Measurements from ENCODE around the gene DTX3L. TPM values are rescaled to one million over a fixed set of nuclear protein-coding genes. Genes with fewer than 3 reads are reported as not detected.
"Not testable (repeated sequence)": the region's sequence is repeated elsewhere in the genome, so short reads cannot be mapped to it uniquely, and the experiment has no call there.

DTX3L gene
- total RNA-seq, 1 donor from 2014 or later = 10.2 TPM

GRCh38 chr3:122557356-122557755 lies 6.8 kb upstream of the DTX3L start:
- DNase-seq (no peak), ATAC-seq (ENCODE audit: poor library complexity) (no peak)
- intact Hi-C loops (cut with DNase I) = no loop called here

GRCh38 chr3:122558605-122559004 lies 5.5 kb upstream of the DTX3L start:
- DNase-seq (no peak), ATAC-seq (ENCODE audit: poor library complexity) (no peak)
- intact Hi-C loops (cut with DNase I) = no loop called here

- intact Hi-C loops (cut with DNase I) = loop anchor here (5.0 kb wide), 1 partner anchor 117 kb away; no protein-coding TSS in a partner anchor
- no peak for ATAC-seq (ENCODE audit: poor library complexity)
- no peak for DNase-seq
These were observed 4.2 kb upstream of the DTX3L start for GRCh38 chr3:122559906-122560305.

- DNase-seq (no peak), ATAC-seq (ENCODE audit: poor library complexity) (no peak)
- intact Hi-C loops (cut with DNase I) = loop anchor here (5.0 kb wide), 1 partner anchor 117 kb away; no protein-coding TSS in a partner anchor
These were observed 3.5 kb upstream of the DTX3L start for GRCh38 chr3:122560680-122561079.

- intact Hi-C loops (cut with DNase I) = loop anchor here (5.0 kb wide), 1 partner anchor 114 kb away; no protein-coding TSS in a partner anchor
- ATAC-seq (ENCODE audit: poor library complexity) = no peak
- DNase-seq = no peak
These were observed 1.0 kb upstream of the DTX3L start for GRCh38 chr3:122562923-122563716.

GRCh38 chr3:122563717-122564025 lies 467 bp upstream of the DTX3L start:
- intact Hi-C loops (cut with DNase I) = loop anchor here (5.0 kb wide), 1 partner anchor 114 kb away; no protein-coding TSS in a partner anchor
- ATAC-seq (ENCODE audit: poor library complexity) (peak; percentile 34), DNase-seq (no peak)

- DNase-seq; ATAC-seq (ENCODE audit: poor library complexity); intact Hi-C loops (cut with DNase I): not testable (repeated sequence)
These were observed 4.0 kb downstream of the DTX3L start for GRCh38 chr3:122568131-122568530.

- ATAC-seq (ENCODE audit: poor library complexity) = no peak
- DNase-seq = no peak
- intact Hi-C loops (cut with DNase I) = no loop called here
These were observed 4.6 kb downstream of the DTX3L start for GRCh38 chr3:122568755-122569154.

GRCh38 chr3:122572940-122573412 lies 8.8 kb downstream of the DTX3L start:
- ATAC-seq (ENCODE audit: poor library complexity) (no peak), DNase-seq (no peak)
- intact Hi-C loops (cut with DNase I) = no loop called here

- ATAC-seq (ENCODE audit: poor library complexity) (no peak), DNase-seq (no peak)
- intact Hi-C loops (cut with DNase I) = no loop called here
These were observed 12.2 kb downstream of the DTX3L start for GRCh38 chr3:122576174-122576940.

GRCh38 chr3:122577409-122578031 lies 13.4 kb downstream of the DTX3L start, which contains the start of gene PARP15:
Gene PARP15, plus strand, starts transcription at chr3:122577650. Its CDS starts 18 bp downstream, at chr3:122577668.
- DNase-seq (peak; percentile 42), ATAC-seq (ENCODE audit: poor library complexity) (peak; percentile 82)
- intact Hi-C loops (cut with DNase I) = no loop called here

GRCh38 chr3:122578069-122578740 lies 14.1 kb downstream of the DTX3L start:
- ATAC-seq (ENCODE audit: poor library complexity) (no peak), DNase-seq (no peak)
- intact Hi-C loops (cut with DNase I) = no loop called here

- intact Hi-C loops (cut with DNase I) = no loop called here
- ATAC-seq (ENCODE audit: poor library complexity) (no peak), DNase-seq (no peak)
These were observed 16.3 kb downstream of the DTX3L start for GRCh38 chr3:122580470-122580869.

GRCh38 chr3:122581622-122582021 lies 17.5 kb downstream of the DTX3L start:
- no peak for DNase-seq
- ATAC-seq (ENCODE audit: poor library complexity) = no peak
- intact Hi-C loops (cut with DNase I) = no loop called here

- intact Hi-C loops (cut with DNase I) = no loop called here
- DNase-seq (no peak), ATAC-seq (ENCODE audit: poor library complexity) (no peak)
These were observed 18.3 kb downstream of the DTX3L start for GRCh38 chr3:122582390-122582789.

- DNase-seq (no peak), ATAC-seq (ENCODE audit: poor library complexity) (no peak)
- intact Hi-C loops (cut with DNase I) = no loop called here
These were observed 22.0 kb downstream of the DTX3L start for GRCh38 chr3:122586098-122586497.

- ATAC-seq (ENCODE audit: poor library complexity) (no peak), DNase-seq (no peak)
- intact Hi-C loops (cut with DNase I) = no loop called here
These were observed 22.8 kb downstream of the DTX3L start for GRCh38 chr3:122586773-122587485.

- intact Hi-C loops (cut with DNase I) = no loop called here
- DNase-seq = no peak
- ATAC-seq (ENCODE audit: poor library complexity) = no peak
These were observed 23.4 kb downstream of the DTX3L start for GRCh38 chr3:122587572-122587971.
